BJ (cell line): Measurements from ENCODE around the gene RIN2. TPM values are rescaled to one million over a fixed set of nuclear protein-coding genes. Genes with fewer than 3 reads are reported as not detected.

ENCODE experiments used
- CTCF ChIA-PET: fragments of 350-600 bp; formaldehyde crosslinking; extraction: SDS; loops from one replicate; lab custom pipeline; 2021; ENCODE audit warnings: antibody characterized with exemption, inconsistent platforms; lab: Yijun Ruan, JAX
- POLR2A ChIA-PET: fragments of 300-600 bp; sonication (Branson Sonifier 250); formaldehyde crosslinking; extraction: SDS; loops from one replicate; lab custom pipeline; 2021; ENCODE audit warnings: antibody characterized with exemption; lab: Charles Lee
- DNase-seq: peaks from one replicate; pipeline ENCODE4 v3.0.0-alpha.2; 2011; ENCODE audit warnings: low read depth
- H3K27me3 ChIP-seq: 2 replicates; pipeline ENCODE4 v1.6.0; 2011; ENCODE audit warnings: low read length; ENCODE audit not compliant: control insufficient read depth, insufficient read depth
- H3K36me3 ChIP-seq: 2 replicates; pipeline ENCODE4 v1.5.1; 2011; ENCODE audit warnings: low read length; ENCODE audit not compliant: control insufficient read depth, insufficient read depth
- H3K4me3 ChIP-seq: 2 replicates; pipeline ENCODE4 v1.5.1; 2011; ENCODE audit warnings: low read depth, mild to moderate bottlenecking, control low read depth, low read length
- polyA plus RNA-seq: library from polyadenylated mRNA; depleted of rRNA; stranded (reverse); fragments of >200 nt; gene quantifications from 2 replicates; pipeline ENCODE4 v1.2.3, GENCODE V29; 2011
- TF ChIP-seq, protein P1 (sequence below): IDR thresholded peaks from 2 replicates; pipeline ENCODE4 v1.5.1; 2011; ENCODE audit warnings: low read depth, mild to moderate bottlenecking, control low read depth, inconsistent platforms, low read length, moderate library complexity; ENCODE audit not compliant: insufficient read depth

RIN2 gene
- polyA plus RNA-seq, 1 experiment = 25.2 TPM

DNA sequence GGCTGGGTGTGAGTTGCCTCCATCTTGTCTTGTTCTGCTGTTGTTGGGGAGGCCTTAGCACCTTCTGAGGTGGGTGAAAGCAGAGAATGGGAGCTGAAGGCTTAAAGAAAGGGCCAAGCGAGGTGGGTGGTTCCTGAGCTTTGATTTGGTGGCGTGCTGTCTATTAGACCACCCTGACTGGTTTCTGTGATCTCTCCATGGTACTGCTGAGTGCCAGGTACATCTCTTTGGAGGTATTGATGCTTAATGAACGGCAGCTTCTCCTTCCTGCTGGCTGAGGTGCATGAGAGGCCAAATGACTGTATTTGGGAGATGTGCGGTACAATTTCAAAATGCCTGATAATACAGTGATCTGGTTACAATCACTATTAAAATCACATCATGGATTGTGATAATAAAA, 15.4 kb downstream of the RIN2 start:
- DNase-seq = no peak
- CTCF ChIA-PET = interaction anchor here (1.9 kb wide), 1 partner anchor 9 kb away, joined by 7 read pairs; no protein-coding TSS in a partner anchor
- POLR2A ChIA-PET = no interaction called here

DNA sequence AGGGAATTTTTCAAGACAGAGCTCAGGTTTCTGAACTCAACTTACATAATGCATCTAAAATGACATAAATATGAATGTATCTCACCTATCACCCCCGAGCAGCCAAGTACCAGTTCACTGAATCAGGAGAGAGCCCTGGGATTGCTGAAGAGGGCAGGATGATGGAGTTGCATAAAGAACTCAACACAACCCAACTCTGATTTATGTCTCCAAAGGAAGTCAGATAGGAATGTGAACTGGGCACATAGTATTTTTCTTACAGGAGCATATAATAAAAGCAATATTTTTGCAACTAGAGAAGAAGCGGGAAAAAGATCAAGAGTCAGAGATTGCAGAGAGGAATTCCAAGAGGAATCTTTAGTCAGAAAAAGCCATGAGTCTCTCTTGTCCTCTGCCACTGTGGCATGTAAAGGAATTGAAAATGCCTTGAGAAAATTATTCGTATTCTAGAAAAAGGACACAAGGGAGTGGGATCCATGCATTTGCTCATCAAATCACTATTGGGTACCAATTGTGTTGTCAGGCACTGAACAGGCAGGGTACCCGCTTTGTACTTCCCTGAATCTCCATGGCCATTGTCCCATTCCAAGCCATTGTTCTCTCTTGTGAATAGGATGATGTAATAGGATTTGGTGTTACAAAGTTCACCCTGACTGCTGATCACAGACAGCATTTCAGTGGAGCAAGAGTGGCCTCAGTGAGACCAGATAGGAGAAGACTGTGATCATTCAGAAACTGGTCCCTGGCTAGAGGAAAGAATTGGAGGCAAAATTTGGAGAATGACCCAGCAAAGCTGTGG, 16.3 kb downstream of the RIN2 start:
- CTCF ChIA-PET = no interaction called here
- no peak overlapping the region for H3K4me3 ChIP-seq
- no peak for DNase-seq
- TF ChIP-seq, protein P1, sequence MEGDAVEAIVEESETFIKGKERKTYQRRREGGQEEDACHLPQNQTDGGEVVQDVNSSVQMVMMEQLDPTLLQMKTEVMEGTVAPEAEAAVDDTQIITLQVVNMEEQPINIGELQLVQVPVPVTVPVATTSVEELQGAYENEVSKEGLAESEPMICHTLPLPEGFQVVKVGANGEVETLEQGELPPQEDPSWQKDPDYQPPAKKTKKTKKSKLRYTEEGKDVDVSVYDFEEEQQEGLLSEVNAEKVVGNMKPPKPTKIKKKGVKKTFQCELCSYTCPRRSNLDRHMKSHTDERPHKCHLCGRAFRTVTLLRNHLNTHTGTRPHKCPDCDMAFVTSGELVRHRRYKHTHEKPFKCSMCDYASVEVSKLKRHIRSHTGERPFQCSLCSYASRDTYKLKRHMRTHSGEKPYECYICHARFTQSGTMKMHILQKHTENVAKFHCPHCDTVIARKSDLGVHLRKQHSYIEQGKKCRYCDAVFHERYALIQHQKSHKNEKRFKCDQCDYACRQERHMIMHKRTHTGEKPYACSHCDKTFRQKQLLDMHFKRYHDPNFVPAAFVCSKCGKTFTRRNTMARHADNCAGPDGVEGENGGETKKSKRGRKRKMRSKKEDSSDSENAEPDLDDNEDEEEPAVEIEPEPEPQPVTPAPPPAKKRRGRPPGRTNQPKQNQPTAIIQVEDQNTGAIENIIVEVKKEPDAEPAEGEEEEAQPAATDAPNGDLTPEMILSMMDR = no peak
- no peaks in the 10 kb centered on the region for H3K27me3 ChIP-seq
- POLR2A ChIA-PET = no interaction called here
- H3K36me3 ChIP-seq = 0 out of 2 replicates have a peak, but pooled peaks cover 1% of the 10 kb centered on the region

More for the DNA sequence above, 15.4 kb downstream of the RIN2 start:
- TF ChIP-seq, protein P1 = no peak
- H3K36me3 ChIP-seq = peaks cover 1% of the 10 kb centered on the region; the same call in 1 of the 2 replicates
- H3K27me3 ChIP-seq = no peaks in the 10 kb centered on the region
- H3K4me3 ChIP-seq = no peak overlapping the region

DNA sequence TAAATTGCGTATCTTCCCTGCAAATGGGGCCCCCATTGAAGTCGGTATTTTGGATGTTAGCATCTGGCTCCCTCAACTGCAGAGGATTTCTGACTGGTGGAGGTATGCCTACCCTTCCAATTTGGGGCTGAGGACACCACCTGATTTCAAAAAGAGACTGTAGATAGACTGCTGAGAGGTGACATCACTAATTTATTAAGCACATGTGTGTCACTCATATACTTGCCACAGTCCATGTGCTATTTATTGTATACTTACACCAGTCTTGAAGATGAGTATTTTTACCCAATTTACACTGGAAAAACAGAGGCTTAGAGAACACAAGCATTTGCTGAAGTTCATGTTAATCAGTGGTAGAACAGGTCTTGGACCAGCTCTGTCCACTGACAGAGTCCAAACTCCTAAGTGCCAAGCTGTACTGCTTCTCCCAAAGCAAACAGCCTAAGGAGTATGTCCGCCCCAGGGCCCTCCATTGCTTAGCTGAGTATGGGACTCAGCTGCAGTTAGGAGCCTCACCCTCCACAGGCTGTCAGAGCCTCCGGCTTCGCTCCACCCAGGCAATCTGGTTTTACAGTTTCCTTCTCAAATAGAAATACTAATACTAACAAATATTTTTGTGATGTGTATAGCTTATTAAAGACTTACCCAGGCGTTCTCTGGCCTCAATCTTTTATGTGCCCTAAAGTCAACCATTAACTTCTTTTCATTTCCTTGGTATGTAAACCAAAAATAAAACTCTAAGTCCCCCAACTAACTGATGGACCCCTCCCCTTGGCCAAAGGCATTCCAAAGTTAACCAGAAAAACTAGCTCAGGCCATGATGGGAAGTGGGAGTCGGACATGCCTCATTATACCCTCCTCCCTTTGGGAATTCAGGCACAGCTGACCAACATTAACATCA, 17.5 kb downstream of the RIN2 start:
- ChIA-PET CTCF (interaction anchor here (1.0 to 1.3 kb wide), 4 partner anchors 10 to 242 kb away, joined by 3 to 8 read pairs (median 4); partner anchors contain the start of gene NAA20), POLR2A (interaction anchor here (0.6 to 0.7 kb wide), 2 partner anchors 18 to 250 kb away, joined by 3 to 4 read pairs; partner anchors contain the start of gene RIN2)
- Histone ChIP-seq H3K4me3 (no peak overlapping the region), H3K36me3 (0 out of 2 replicates have a peak, but pooled peaks cover 1% of the 10 kb centered on the region), H3K27me3 (no peaks in the 10 kb centered on the region)
- peak; percentile 95 for DNase-seq
- TF ChIP-seq, protein P1 = no peak

DNA sequence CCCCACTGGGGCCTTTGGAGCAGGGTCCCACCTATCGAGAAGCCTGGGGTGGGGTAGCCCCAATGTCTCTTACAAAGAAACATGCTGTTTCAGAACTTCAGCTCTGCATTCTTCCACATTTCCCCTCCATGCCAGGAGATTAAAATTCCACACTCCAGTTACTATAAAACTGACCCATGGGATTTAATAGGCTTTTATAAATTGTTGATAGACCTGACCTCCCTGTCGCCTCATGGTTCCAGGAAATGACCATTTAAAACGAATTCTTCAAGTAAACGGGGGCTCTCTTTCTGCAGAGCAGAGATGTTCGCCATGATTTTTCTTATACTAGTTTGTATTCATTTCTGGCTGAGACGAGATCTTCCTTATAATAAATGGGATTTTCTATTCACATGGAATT, 19.3 kb downstream of the RIN2 start:
- DNase-seq = no peak
- ChIA-PET CTCF (interaction anchor here (1.3 kb wide), 1 partner anchor 86 kb away, joined by 3 read pairs; no protein-coding TSS in a partner anchor), POLR2A (no interaction called here)
- Histone ChIP-seq H3K27me3 (no peaks in the 10 kb centered on the region), H3K36me3 (no peaks in the 10 kb centered on the region), H3K4me3 (no peak overlapping the region)
- TF ChIP-seq, protein P1 = no peak
